H1 (cell line): ENCODE data around the gene PCDHAC1. TPM values are rescaled to one million over a fixed set of nuclear protein-coding genes. Genes with fewer than 3 reads are reported as not detected.

ENCODE experiments used
- ASH2L ChIP-seq: fragments of 200-600, 300-600 bp; sonication (generic); IDR thresholded peaks from one replicate; pipeline ENCODE4 v1.7.1; 2017; ENCODE audit warnings: low read length
- BACH1 ChIP-seq: IDR thresholded peaks from 2 replicates; pipeline ENCODE4 v1.6.1; 2012; ENCODE audit warnings: low read length, improper control_type of control experiment
- BRCA1 ChIP-seq: IDR thresholded peaks from 2 replicates; pipeline ENCODE4 v1.6.1; 2012; ENCODE audit warnings: low read depth, low read length, improper control_type of control experiment
- CBX5 ChIP-seq: fragments of 300-800, 300-1000 bp; sonication (generic); IDR thresholded peaks from 2 replicates; pipeline ENCODE4 v1.7.1; 2016; ENCODE audit warnings: antibody characterized with exemption, low read length, low read depth
- CBX8 ChIP-seq: fragments of 300-800, 300-1000 bp; sonication (generic); IDR thresholded peaks from 2 replicates; pipeline ENCODE4 v1.7.1; 2016; ENCODE audit warnings: low read depth, low read length, borderline replicate concordance
- CHD1 ChIP-seq: IDR thresholded peaks from 2 replicates; pipeline ENCODE4 v1.6.1; 2012; ENCODE audit warnings: low read depth, low read length, improper control_type of control experiment
- CREB1 ChIP-seq: IDR thresholded peaks from 2 replicates; pipeline ENCODE4 v1.6.1; 2012; ENCODE audit warnings: inconsistent platforms
- EGR1 ChIP-seq: IDR thresholded peaks from 2 replicates; pipeline ENCODE4 v1.6.1; 2011; ENCODE audit warnings: low read depth, low read length, borderline replicate concordance
- GABPA ChIP-seq: IDR thresholded peaks from 2 replicates; pipeline ENCODE4 v1.6.1; 2011; ENCODE audit warnings: mild to moderate bottlenecking, low read length, moderate library complexity, borderline replicate concordance; ENCODE audit not compliant: insufficient read depth
- HDAC2 ChIP-seq, 2 experiments: fragments of 300-600 bp in 1 of 2; sonication (generic) in 1 of 2; IDR thresholded peaks; 2 replicates each; pipeline ENCODE4 v1.6.1; 2011 to 2012; ENCODE audit warnings: low read depth in 2 of 2, low read length in 2 of 2, mild to moderate bottlenecking in 2 of 2, moderate library complexity in 2 of 2, borderline replicate concordance in 1 of 2, inconsistent platforms in 1 of 2
- HDAC6 ChIP-seq: IDR thresholded peaks from one replicate; pipeline ENCODE4 v1.7.1; 2012; ENCODE audit warnings: low read depth, mild to moderate bottlenecking, inconsistent platforms, low read length, moderate library complexity
- JUN ChIP-seq: IDR thresholded peaks from 2 replicates; pipeline ENCODE4 v1.6.1; 2011; ENCODE audit warnings: low read depth, mild to moderate bottlenecking, improper control_type of control experiment, low read length
- JUND ChIP-seq: IDR thresholded peaks from 2 replicates; pipeline ENCODE4 v1.6.1; 2011; ENCODE audit warnings: mild to moderate bottlenecking, improper control_type of control experiment, low read length
- KDM1A ChIP-seq: fragments of 200-600, 300-600 bp; sonication (generic); IDR thresholded peaks from 2 replicates; pipeline ENCODE4 v1.7.1; 2016; ENCODE audit warnings: mild to moderate bottlenecking, low read length, borderline replicate concordance
- MAX ChIP-seq: IDR thresholded peaks from 2 replicates; pipeline ENCODE4 v1.6.1; 2012; ENCODE audit warnings: inconsistent platforms
- RNF2 ChIP-seq: fragments of 200-900, 300-1000 bp; sonication (generic); IDR thresholded peaks from 2 replicates; pipeline ENCODE4 v1.7.1; 2016; ENCODE audit warnings: borderline replicate concordance, low read depth, mild to moderate bottlenecking, antibody characterized with exemption, low read length; ENCODE audit not compliant: poor library complexity, severe bottlenecking; ENCODE audit errors: missing control alignments
- SIRT6 ChIP-seq: IDR thresholded peaks from one replicate; pipeline ENCODE4 v1.7.1; 2012; ENCODE audit warnings: low read length, inconsistent platforms
- SRF ChIP-seq: IDR thresholded peaks from 2 replicates; pipeline ENCODE4 v1.6.1; 2011; ENCODE audit warnings: mild to moderate bottlenecking, low read depth, low read length, moderate library complexity
- SUZ12 ChIP-seq: fragments of 200-600 bp; sonication (generic); IDR thresholded peaks from 2 replicates; pipeline ENCODE4 v1.6.1; 2012; ENCODE audit warnings: mild to moderate bottlenecking, inconsistent platforms, low read length, moderate library complexity, mixed read lengths
- TAF7 ChIP-seq: optimal IDR thresholded peaks from 2 replicates; pipeline ENCODE3; 2011; ENCODE audit warnings: low read depth, mild to moderate bottlenecking, inconsistent platforms, low read length, moderate library complexity, borderline replicate concordance
- TBP ChIP-seq: IDR thresholded peaks from 2 replicates; pipeline ENCODE4 v1.6.1; 2011; ENCODE audit warnings: low read depth, low read length, improper control_type of control experiment
- USF2 ChIP-seq: IDR thresholded peaks from 2 replicates; pipeline ENCODE4 v1.6.1; 2011; ENCODE audit warnings: low read length, improper control_type of control experiment
- ZNF274 ChIP-seq: IDR thresholded peaks from 2 replicates; pipeline ENCODE4 v1.7.0; 2012; ENCODE audit warnings: low read length, borderline replicate concordance; ENCODE audit errors: extremely low read depth
- polyA plus RNA-seq, 7 experiments: library from polyadenylated mRNA; depleted of rRNA in 3 of 7; stranded (reverse) in 5 of 7; unstranded in 2 of 7; fragments of >200 nt in 5 of 7; fragments of 200-250 nt in 2 of 7; gene quantifications; 1 replicate in 5 of 7; 2 replicates in 1 of 7; 4 replicates in 1 of 7; pipeline versions ENCODE4 v1.2.1 to v1.2.3, GENCODE V29; 2011 to 2013; ENCODE audit warnings: missing spikeins in 2 of 7, mixed read lengths in 2 of 7
- total RNA-seq: library from RNA; stranded (reverse); fragmentation: NEBNext Ultra II Directional; extraction: Animal tissue kit (Norgen Biotek cat#: 25700); gene quantifications from 2 replicates; pipeline ENCODE4 v1.2.1, GENCODE V29; 2021

PCDHAC1 gene
- total and polyA plus RNA-seq, 2 of the 8 experiments (the other 6 are each of a cell fraction or from before 2014, with no cell fraction given) = 2.2 to 4.5 TPM

- TF ChIP-seq SUZ12 = peak; percentile 28
- TF ChIP-seq HDAC2 (IDR thresholded peaks at IDR 0.05; ENCODE audit: borderline replicate concordance in 1 of 2, low read depth in 2 of 2, low read length in 2 of 2) = peak in 1 of 2 experiments; percentile 39; a peak in 1 of 4 replicates
- TF ChIP-seq TAF7 = no peak
- TF ChIP-seq SRF = no peak
- no peak for TF ChIP-seq USF2
- peak; percentile 19 for TF ChIP-seq RNF2
- no peak; the same call in 1 of the 2 replicates for TF ChIP-seq GABPA
- TF ChIP-seq EGR1 = peak; percentile 16; the same call in 1 of the 2 replicates
- no peak for TF ChIP-seq JUND
- peak; percentile 57 for TF ChIP-seq MAX
- no peak for TF ChIP-seq CBX8
- TF ChIP-seq BRCA1 = no peak
- no peak for TF ChIP-seq BACH1
- no peak for TF ChIP-seq SIRT6
- 0 out of 2 replicates have a peak, but pooled peaks have one; percentile 14 for TF ChIP-seq KDM1A
- no peak for TF ChIP-seq HDAC6
- TF ChIP-seq CHD1 = no peak
- no peak for TF ChIP-seq CREB1
- TF ChIP-seq TBP = peak; percentile 73; the same call in 1 of the 2 replicates
- no peak for TF ChIP-seq JUN
- no peak for TF ChIP-seq CBX5
- no peak for TF ChIP-seq ZNF274
- TF ChIP-seq ASH2L = peak; percentile 85
These were observed 40.5 kb downstream of the PCDHAC1 start, which contains the start of gene PCDHAC2 (continued) for GRCh38 chr5:140966293-140967225.
